GM15510 (cell line): Measurements from ENCODE around the gene FHOD1.

Source experiments
- POLR2A ChIP-seq: IDR thresholded peaks from 3 replicates; pipeline ENCODE4 v1.6.1; 2011; ENCODE audit warnings: borderline replicate concordance; ENCODE audit not compliant: insufficient read length; ENCODE audit errors: extremely low read depth

The FHOD1 gene

DNA sequence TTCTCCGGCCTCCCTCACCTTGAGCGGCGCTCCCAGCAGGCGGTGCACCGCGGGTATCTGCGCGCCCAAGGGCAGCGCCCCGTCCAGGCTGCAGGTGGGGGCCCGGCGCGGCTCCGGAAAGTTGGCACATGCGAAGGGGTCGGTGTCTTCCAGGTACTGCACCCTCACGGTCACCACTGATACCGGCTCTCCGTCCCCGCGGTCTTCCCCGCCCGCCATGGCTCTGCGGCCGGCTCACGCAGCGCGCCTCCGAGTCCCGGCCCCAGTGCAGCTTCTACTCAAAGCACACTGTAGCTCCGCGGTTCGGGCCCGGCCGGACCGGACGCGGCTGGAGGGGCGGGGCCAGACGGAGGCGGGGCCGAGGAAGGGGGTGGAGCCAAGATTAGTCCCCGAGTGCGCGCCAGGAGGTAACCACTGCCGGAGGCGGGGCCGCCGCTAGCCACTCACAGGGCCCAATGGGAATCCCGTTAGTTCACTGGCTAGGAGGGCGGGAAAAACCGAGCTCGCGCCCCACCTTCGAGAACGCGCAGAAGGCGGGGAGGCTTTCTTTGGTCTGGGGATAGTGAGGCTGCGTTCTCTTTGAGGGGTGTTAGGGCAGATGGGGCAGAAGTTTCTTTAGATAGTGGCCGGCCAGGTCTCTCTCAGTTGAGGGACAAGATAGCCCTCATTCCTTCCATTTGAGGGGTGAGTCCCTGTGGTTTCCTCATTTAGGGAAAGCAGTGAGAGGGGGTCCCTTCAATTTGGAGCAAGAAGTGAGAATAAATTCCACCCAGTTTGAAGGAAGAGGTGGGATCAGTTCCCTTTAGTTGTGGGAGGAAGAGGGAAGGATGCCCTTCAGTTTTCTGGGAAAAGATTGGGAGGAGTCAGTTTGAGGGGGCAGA lies at the start of gene FHOD1:
Gene FHOD1 (minus strand): TSS at position 290 of the 881 bp plus-strand sequence. CDS start 71 bp downstream, at position 219.
- peak; percentile 87 for TF ChIP-seq POLR2A

- TF ChIP-seq POLR2A = no peak
These were observed 49.1 kb upstream of the FHOD1 start for GRCh38 chr16:67296420-67296819.

DNA sequence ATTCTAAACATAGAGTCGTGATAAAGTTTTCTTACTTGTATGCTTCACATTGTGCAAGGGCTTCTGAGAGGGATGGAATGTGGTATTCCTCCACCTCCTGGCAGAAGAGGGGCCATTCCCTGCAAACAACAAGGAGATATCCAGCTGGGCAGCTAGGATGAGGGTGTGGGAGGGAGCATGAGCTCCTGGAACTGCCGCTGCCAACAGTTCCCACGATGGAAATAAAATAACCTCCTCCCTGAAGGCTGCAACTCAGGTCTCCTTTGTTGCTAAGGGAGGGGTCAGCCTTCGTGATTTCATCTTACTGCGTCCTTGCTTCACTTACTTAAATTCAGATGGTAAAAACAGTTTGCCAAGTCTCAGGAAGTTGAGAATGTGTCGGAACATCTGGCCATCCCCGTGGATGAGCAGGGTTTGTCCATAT lies 47.7 kb upstream of the FHOD1 start:
- no peak for TF ChIP-seq POLR2A

DNA sequence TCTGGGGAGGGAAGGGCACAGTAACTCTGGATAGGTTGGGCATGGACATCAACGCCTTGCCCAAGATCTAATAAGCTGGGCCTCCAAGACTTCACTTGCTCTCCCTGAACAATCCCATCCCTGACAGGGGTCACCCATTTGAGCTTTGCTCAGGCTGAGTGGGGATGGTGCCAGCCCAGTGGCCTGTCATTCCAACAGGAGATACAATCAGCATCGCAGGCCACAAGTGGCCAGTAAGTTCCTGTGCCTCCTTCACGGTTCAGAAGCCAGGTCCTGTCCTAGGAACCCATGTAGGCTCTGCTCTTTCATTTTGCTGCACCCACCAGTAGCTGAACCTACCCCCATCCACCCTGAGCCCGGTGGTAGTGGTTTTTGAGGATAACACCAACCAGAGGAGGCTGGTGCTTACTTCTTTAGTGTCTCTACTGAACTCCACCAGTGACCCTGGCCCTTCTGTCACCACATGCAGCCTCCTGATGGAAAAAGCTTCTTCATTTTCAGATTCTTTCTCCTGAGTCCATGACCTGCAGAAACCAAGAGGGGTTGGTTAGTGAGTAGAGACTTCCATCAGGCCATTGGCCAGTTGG lies 47.0 kb upstream of the FHOD1 start:
- TF ChIP-seq POLR2A = no peak

GRCh38 chr16:67291461-67291860 lies 44.2 kb upstream of the FHOD1 start:
- TF ChIP-seq POLR2A = no peak

- no peak for TF ChIP-seq POLR2A
These were observed 40.7 kb upstream of the FHOD1 start for GRCh38 chr16:67287960-67288359.

DNA sequence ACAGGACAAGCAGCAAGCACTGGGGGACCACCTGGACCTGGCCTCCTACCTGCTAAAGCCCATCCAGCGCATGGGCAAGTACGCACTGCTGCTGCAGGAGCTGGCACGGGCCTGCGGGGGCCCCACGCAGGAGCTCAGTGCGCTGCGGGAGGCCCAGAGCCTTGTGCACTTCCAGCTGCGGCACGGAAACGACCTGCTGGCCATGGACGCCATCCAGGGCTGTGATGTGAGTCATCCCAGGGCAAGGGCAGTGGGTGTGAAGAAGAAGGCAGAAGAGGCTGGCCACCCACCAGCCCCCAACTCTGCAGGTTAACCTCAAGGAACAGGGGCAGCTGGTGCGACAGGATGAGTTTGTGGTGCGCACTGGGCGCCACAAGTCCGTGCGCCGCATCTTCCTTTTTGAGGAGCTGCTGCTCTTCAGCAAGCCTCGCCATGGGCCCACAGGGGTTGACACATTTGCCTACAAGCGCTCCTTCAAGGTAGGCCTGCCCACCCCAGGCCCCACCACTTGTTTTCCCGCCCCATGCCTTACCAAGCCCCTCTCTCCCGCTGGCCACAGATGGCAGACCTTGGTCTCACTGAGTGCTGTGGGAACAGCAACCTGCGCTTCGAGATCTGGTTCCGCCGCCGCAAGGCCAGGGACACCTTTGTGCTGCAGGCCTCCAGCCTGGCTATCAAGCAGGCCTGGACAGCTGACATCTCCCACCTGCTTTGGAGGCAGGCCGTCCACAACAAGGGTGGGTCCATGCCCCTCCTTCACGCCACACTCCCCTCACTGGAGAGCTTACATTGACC lies 39.4 kb upstream of the FHOD1 start:
- TF ChIP-seq POLR2A = no peak

DNA sequence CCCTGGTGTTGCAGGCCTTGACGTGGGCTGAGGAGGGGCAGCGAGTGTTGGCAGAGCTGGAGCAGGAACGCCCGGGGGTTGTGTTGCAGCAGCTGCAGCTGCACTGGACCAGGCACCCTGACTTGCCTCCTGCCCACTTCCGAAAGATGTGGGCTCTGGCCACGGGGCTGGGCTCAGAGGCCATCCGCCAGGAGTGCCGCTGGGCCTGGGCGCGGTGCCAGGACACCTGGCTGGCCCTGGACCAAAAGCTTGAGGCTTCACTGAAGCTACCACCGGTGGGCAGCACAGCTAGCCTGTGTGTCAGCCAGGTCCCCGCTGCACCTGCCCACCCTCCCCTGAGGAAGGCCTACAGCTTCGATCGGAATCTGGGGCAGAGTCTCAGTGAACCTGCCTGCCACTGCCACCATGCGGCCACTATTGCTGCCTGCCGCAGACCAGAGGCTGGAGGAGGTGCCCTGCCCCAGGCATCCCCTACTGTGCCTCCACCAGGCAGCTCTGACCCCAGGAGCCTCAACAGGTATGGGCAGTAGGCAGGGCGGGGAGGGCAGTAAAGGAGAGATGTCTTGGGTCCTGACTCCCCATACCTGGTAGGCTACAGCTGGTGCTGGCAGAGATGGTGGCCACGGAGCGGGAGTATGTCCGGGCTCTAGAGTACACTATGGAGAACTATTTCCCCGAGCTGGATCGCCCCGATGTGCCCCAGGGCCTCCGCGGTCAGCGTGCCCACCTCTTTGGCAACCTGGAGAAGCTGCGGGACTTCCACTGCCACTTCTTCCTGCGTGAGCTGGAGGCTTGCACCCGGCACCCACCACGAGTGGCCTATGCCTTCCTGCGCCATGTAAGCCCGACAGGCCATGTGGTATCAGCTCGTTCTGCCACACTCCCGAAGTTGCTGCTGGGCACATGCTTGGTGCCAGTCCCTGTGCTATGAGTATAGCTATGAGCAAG lies 37.7 kb upstream of the FHOD1 start:
- no peak for TF ChIP-seq POLR2A

GRCh38 chr16:67283826-67284555 lies 36.7 kb upstream of the FHOD1 start:
- no peak for TF ChIP-seq POLR2A

- TF ChIP-seq POLR2A = no peak
These were observed 36.0 kb upstream of the FHOD1 start for GRCh38 chr16:67283039-67283825.

DNA sequence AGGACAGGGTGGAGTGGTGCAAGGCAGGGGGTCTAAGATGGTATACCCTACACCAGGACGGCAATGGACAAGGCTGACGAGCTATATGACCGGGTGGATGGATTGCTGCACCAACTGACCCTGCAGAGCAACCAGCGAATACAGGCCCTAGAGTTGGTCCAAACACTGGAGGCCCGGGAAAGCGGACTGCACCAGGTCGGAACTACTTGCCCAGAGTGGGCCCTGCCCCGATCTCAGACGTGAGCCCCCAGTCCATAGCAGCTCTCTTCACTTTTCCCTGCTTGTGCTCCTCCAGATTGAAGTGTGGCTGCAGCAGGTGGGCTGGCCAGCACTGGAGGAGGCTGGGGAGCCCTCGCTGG lies 35.1 kb upstream of the FHOD1 start:
- no peak for TF ChIP-seq POLR2A

DNA sequence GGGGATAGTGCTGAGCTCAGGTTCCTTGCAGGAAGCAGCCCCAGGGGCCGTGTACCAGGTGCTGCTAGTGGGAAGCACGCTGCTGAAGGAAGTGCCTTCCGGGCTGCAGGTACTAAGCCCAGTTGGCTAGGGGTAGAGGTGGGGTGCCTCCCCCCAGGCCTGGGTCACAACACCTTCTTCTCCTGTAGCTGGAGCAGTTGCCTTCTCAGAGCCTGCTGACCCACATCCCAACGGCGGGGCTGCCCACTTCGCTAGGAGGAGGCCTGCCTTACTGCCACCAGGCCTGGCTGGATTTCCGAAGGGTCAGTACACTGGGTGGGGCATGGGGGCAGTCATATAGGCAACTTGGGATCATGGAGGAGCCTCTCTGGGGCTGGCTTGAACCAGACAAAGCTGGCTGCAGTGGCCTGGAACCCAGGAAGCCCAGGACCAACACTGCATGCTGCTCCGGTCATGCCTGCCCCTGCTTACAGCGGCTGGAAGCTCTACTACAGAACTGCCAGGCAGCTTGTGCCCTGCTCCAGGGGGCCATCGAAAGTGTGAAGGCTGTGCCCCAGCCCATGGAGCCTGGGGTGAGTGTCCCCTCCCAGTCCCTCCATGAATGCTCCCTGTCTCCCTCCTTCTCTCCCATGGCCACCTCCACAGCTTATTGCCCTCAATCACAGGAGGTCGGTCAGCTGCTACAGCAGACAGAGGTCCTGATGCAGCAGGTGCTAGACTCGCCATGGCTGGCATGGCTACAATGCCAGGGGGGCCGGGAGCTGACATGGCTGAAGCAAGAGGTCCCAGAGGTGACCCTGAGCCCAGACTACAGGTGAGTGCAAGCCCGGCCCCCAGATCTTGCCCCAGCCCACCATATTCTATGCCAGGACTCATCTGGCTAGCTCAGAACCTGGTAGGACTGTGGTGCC lies 34.5 kb upstream of the FHOD1 start:
- no peak for TF ChIP-seq POLR2A
